Esophagus squamous epithelium (tissue), 4 donors: ENCODE measurements around the gene FLT3LG.

ENCODE experiments used
- POLR2A ChIP-seq, 4 donors: fragments of 450-650 bp; IDR thresholded peaks; one replicate each; pipeline ENCODE4 v1.6.1; 2017; ENCODE audit warnings: antibody characterized with exemption in 4 of 4, mild to moderate bottlenecking in 4 of 4, moderate library complexity in 3 of 4
- TF ChIP-seq, protein P1 (sequence below), 6 experiments: fragments of 450-650 bp in 4 of 6; fragments of 200-600 bp in 2 of 6; sonication (generic) in 2 of 6; IDR thresholded peaks; one replicate each; pipeline ENCODE4 v1.5.1; 2016 to 2019; ENCODE audit warnings: antibody characterized with exemption in 6 of 6, mild to moderate bottlenecking in 4 of 6, moderate library complexity in 4 of 6

GRCh38 chr19:49468746-49469447, 5.1 kb upstream of the FLT3LG start:
- TF ChIP-seq, protein P1, sequence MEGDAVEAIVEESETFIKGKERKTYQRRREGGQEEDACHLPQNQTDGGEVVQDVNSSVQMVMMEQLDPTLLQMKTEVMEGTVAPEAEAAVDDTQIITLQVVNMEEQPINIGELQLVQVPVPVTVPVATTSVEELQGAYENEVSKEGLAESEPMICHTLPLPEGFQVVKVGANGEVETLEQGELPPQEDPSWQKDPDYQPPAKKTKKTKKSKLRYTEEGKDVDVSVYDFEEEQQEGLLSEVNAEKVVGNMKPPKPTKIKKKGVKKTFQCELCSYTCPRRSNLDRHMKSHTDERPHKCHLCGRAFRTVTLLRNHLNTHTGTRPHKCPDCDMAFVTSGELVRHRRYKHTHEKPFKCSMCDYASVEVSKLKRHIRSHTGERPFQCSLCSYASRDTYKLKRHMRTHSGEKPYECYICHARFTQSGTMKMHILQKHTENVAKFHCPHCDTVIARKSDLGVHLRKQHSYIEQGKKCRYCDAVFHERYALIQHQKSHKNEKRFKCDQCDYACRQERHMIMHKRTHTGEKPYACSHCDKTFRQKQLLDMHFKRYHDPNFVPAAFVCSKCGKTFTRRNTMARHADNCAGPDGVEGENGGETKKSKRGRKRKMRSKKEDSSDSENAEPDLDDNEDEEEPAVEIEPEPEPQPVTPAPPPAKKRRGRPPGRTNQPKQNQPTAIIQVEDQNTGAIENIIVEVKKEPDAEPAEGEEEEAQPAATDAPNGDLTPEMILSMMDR (IDR thresholded peaks at IDR 0.05) = no peak
- peak in 1 of 4 donors; percentile 28 for TF ChIP-seq POLR2A (IDR thresholded peaks at IDR 0.05)
